Measurements from ENCODE around the gene NIM1K. TPM values are rescaled to one million over a fixed set of nuclear protein-coding genes. Genes with fewer than 3 reads are reported as not detected.

Gene NIM1K
- total and polyA plus RNA-seq, 2 of the 13 experiments (the other 11 are each of a cell fraction or from before 2014, with no cell fraction given) = 0.04 TPM; not detected in 1

- TF ChIP-seq TMF1 (CRISPR knock-in tag; IDR thresholded peaks at IDR 0.05; ENCODE audit: low read depth) = 0 out of 2 replicates have a peak, but pooled peaks have one; percentile 63
- TF ChIP-seq ZNF446 (CRISPR knock-in tag; IDR thresholded peaks at IDR 0.05) = peak; percentile 78; the same call in 1 of the 2 replicates
- no peak for TF ChIP-seq ZNF136 (CRISPR knock-in tag; IDR thresholded peaks at IDR 0.05; ENCODE audit: low read depth)
- peak; percentile 95 for TF ChIP-seq CREB1 (IDR thresholded peaks at IDR 0.05)
- TF ChIP-seq CREB1 (CRISPR knock-in tag; IDR thresholded peaks at IDR 0.05) = peak; percentile 98
- no peak for TF ChIP-seq SMARCE1 (IDR thresholded peaks at IDR 0.05; ENCODE audit: borderline replicate concordance)
- no peak for TF ChIP-seq MTA3 (CRISPR knock-in tag; IDR thresholded peaks at IDR 0.05)
- no peak for TF ChIP-seq ZNF530 (CRISPR knock-in tag; IDR thresholded peaks at IDR 0.05; ENCODE audit: low read depth)
- peak; percentile 68; the same call in 1 of the 2 replicates for TF ChIP-seq ARHGAP35 (CRISPR knock-in tag; IDR thresholded peaks at IDR 0.05; ENCODE audit: borderline replicate concordance)
- no peak for TF ChIP-seq LRRFIP1 (CRISPR knock-in tag; conservative IDR thresholded peaks at IDR 0.05)
- TF ChIP-seq RBM22 (optimal IDR thresholded peaks at IDR 0.05; ENCODE audit: low read length) = no peak
- peak; percentile 82 for TF ChIP-seq HNRNPH1 (optimal IDR thresholded peaks at IDR 0.05; ENCODE audit: low read depth, low read length)
- no peak for TF ChIP-seq ADNP (CRISPR knock-in tag; IDR thresholded peaks at IDR 0.05)
- TF ChIP-seq HDAC2 (CRISPR knock-in tag; IDR thresholded peaks at IDR 0.05) = no peak
- no peak; the same call in 1 of the 2 replicates for TF ChIP-seq SMAD3 (CRISPR knock-in tag; IDR thresholded peaks at IDR 0.05)
- TF ChIP-seq IRX3 (CRISPR knock-in tag; IDR thresholded peaks at IDR 0.05; ENCODE audit: borderline replicate concordance, low read depth) = peak; percentile 85; the same call in 1 of the 2 replicates
- TF ChIP-seq, protein P1, sequence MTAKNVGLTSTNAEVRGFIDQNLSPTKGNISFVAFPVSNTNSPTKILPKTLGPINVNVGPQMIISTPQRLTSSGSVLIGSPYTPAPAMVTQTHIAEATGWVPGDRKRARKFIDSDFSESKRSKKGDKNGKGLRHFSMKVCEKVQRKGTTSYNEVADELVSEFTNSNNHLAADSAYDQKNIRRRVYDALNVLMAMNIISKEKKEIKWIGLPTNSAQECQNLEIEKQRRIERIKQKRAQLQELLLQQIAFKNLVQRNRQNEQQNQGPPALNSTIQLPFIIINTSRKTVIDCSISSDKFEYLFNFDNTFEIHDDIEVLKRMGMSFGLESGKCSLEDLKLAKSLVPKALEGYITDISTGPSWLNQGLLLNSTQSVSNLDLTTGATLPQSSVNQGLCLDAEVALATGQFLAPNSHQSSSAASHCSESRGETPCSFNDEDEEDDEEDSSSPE (CRISPR knock-in tag; IDR thresholded peaks at IDR 0.05) = peak; percentile 69; the same call in 1 of the 2 replicates
- TF ChIP-seq PCBP1 (IDR thresholded peaks at IDR 0.05; ENCODE audit: borderline replicate concordance, low read depth, low read length) = peak; percentile 46; the same call in 1 of the 2 replicates
- peak; percentile 67; the same call in 1 of the 2 replicates for TF ChIP-seq ZKSCAN5 (CRISPR knock-in tag; IDR thresholded peaks at IDR 0.05)
- no peak for TF ChIP-seq ZNF629 (CRISPR knock-in tag; conservative IDR thresholded peaks at IDR 0.05)
- TF ChIP-seq SOX6 (IDR thresholded peaks at IDR 0.05) = no peak
- peak; percentile 33 for TF ChIP-seq SOX6 (CRISPR knock-in tag; IDR thresholded peaks at IDR 0.05)
- TF ChIP-seq SMC3 (IDR thresholded peaks at IDR 0.05; ENCODE audit: low read length) = no peak
- peak; percentile 94; the same call in 1 of the 2 replicates for TF ChIP-seq GTF2F1 (IDR thresholded peaks at IDR 0.05; ENCODE audit: low read length)
- TF ChIP-seq ZNF569 (CRISPR knock-in tag; IDR thresholded peaks at IDR 0.05; ENCODE audit: borderline replicate concordance) = no peak
- no peak for TF ChIP-seq HHEX (CRISPR knock-in tag; IDR thresholded peaks at IDR 0.05)
Observed at GRCh38 chr5:43313035-43313853, 121.2 kb downstream of the NIM1K start, which contains the start of gene HMGCS1 (continued).
